Articular chondrocyte of knee joint (primary cell): Measurements from ENCODE around the gene SEC24C. TPM values are rescaled to one million over a fixed set of nuclear protein-coding genes. Genes with fewer than 3 reads are reported as not detected.

Experiments
- small RNA-seq: library from RNA; depleted of rRNA; stranded (forward); fragments of <200 nt; gene quantifications from one replicate; pipeline ENCODE3, GENCODE V24; 2012
- total RNA-seq: library from RNA; depleted of rRNA; stranded (reverse); fragments of >200 nt; gene quantifications from 2 replicates; pipeline ENCODE4 v1.2.3, GENCODE V29; 2012

The SEC24C gene
- 47.0 and 49.2 TPM in 2 replicates for total RNA-seq

GRCh38 chr10:73743905-73744663, at the start of gene SEC24C:
TSS of gene SEC24C (plus strand) at chr10:73744372. CDS start at chr10:73746833, 2,461 bp downstream.

GRCh38 chr10:73697675-73698159, 46.5 kb upstream of the SEC24C start, which contains the start of gene AGAP5:
TSS of gene AGAP5 (minus strand) at chr10:73698109. CDS start at chr10:73697755, 354 bp downstream.

DNA sequence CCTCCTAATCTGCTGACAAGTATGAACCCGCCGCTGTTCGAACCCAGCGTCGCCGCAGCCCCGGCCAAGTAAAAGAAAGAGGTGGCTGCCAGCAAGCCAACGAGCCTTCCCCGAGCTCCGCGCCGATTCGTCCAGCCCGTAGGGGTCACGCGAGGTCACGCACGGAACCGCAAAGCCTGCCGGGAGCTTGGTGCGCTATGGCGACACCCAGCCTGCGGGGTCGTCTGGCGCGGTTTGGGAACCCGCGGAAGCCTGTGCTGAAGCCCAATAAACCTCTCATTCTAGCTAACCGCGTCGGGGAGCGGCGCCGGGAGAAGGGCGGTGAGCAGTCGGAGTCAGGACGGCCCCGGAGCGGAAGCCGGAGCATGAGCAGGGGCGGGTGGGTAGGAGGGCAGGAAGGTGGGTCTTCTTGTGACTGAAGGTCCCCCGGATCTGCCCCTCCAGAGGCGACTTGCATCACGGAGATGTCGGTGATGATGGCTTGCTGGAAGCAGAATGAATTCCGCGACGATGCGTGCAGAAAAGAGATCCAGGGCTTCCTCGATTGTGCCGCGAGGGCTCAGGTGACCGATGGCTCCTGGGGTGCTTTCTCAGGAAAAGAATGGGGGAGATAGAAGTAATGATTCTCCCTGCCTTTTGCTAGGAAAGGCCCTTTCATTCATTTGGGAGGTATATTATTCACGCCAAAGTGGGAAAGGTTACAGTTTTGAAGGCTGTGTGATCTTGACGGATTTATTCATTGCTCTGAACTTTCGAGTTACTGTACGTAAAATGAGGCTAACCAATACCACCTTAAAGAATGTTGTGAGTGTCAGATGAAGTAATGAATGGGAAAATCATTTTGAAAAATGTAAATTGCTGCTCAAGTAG, 37.9 kb downstream of the SEC24C start, which contains the start of gene CHCHD1:
CHCHD1 (plus strand) TSS at position 170 of the 870 bp plus-strand sequence; CDS start at position 198, 28 bp downstream.

GRCh38 chr10:73785211-73785720, 41.1 kb downstream of the SEC24C start, which contains the start of gene ZSWIM8:
TSS of gene ZSWIM8 (plus strand) at chr10:73785606. CDS start at chr10:73785879, 273 bp downstream.

Small RNA genes within 50 kb of the gene (small RNA-seq; reads per million reads assigned to genes)
- gene AC022400.4 = not detected
- gene AC022400.9 = not detected
- gene RNA5SP320 = not detected
- not detected for gene ZSWIM8-AS1

Other genes starting within 250 kb of the SEC24C start
- gene PPP3CB, start 248.3 kb upstream of the SEC24C start, total RNA-seq = 48.3 and 54.6 TPM in 2 replicates
- 12.8 and 16.1 TPM in 2 replicates for gene USP54, start 153.0 kb upstream of the SEC24C start, total RNA-seq
- gene MYOZ1, start 102.9 kb upstream of the SEC24C start, total RNA-seq = 0.26 and 0.32 TPM in 2 replicates
- not detected in 2 replicates for gene SYNPO2L, start 88.3 kb upstream of the SEC24C start, total RNA-seq
- 3.6 and 4.7 TPM in 2 replicates for gene AGAP5, start 46.3 kb upstream of the SEC24C start, total RNA-seq
- 18.0 and 18.2 TPM in 2 replicates for gene CHCHD1, start 37.7 kb downstream of the SEC24C start, total RNA-seq
- 50.2 and 60.4 TPM in 2 replicates for gene ZSWIM8, start 41.2 kb downstream of the SEC24C start, total RNA-seq
- 18.3 and 20.4 TPM in 2 replicates for gene NDST2, start 67.2 kb downstream of the SEC24C start, total RNA-seq
- gene CAMK2G, start 130.2 kb downstream of the SEC24C start, total RNA-seq = 17.7 and 20.1 TPM in 2 replicates
- gene PLAU, start 166.8 kb downstream of the SEC24C start, total RNA-seq = 40.5 and 42.2 TPM in 2 replicates